Measurements from ENCODE around the gene BBS9. TPM values are rescaled to one million over a fixed set of nuclear protein-coding genes. Genes with fewer than 3 reads are reported as not detected.

BBS9 gene
- total RNA-seq: 10 to 100 TPM in 3 of 4 donors, 1 to 10 TPM in 1; 8.6 to 22.5 (median 15.8) TPM

DNA sequence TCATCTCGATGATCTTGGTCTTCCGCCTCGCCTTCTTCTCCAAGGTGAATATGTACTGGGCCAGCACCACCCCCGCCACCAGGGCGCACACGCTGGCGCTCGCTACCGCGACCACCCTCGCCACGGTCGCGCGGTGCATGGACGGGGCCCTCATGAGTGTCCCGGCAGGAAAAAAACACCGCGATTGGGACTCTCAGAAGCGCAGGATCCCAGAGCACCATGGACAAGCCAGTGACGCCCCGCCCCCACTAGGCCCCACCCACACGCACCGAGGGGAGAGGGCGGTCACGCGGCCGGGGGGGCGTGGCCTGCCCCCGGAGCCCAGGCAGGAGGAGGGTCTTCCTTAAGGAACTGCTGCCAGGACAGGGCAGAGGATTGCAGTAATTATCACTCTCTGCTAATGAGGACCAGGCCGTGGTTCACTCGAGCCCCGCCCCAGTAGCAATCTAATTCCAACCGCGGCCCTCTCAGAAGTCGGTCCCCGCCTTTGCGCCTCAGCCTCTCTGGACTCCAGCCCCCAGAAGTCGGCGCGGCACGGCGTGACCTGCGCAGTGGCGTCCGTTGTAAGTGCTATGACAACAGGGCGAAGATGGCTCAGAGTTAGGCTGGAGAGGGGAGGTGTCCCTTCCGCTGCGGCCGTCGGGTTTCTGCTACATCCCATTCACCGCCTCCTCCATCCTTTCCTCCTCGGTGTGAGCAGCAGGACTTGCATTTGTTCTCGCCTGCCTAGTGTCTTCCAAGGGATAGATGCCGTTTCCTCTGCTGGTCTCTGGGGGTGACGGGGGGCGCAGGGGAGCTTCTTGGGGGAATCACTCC lies at the start of gene BBS9:
Gene BBS9, plus strand, starts transcription at position 575 of the 816 bp plus-strand sequence. CDS start 16,689 bp downstream, outside the sequence.
- Histone ChIP-seq H3K4me3 (peak within 1 kb of the TSS; percentile 59 to 77 (median 64)), H3K36me3 (no peaks in the 10 kb centered on the region), H3K27me3 (no peaks in the 10 kb centered on the region), H3K9me3 (no peaks in the 10 kb centered on the region), H3K27ac (peak within 1 kb of the TSS; percentile 82 to 92 (median 88)), H3K4me1 (peaks cover 6 to 25% (median 9%) of the 10 kb centered on the region in 4 donors)
- WGBS, 2 donors (ENCODE audit: low coverage in 1 of 2): 0% methylated on average over 1 to 42 of the region's 57 CpGs
- TF ChIP-seq, protein P1, sequence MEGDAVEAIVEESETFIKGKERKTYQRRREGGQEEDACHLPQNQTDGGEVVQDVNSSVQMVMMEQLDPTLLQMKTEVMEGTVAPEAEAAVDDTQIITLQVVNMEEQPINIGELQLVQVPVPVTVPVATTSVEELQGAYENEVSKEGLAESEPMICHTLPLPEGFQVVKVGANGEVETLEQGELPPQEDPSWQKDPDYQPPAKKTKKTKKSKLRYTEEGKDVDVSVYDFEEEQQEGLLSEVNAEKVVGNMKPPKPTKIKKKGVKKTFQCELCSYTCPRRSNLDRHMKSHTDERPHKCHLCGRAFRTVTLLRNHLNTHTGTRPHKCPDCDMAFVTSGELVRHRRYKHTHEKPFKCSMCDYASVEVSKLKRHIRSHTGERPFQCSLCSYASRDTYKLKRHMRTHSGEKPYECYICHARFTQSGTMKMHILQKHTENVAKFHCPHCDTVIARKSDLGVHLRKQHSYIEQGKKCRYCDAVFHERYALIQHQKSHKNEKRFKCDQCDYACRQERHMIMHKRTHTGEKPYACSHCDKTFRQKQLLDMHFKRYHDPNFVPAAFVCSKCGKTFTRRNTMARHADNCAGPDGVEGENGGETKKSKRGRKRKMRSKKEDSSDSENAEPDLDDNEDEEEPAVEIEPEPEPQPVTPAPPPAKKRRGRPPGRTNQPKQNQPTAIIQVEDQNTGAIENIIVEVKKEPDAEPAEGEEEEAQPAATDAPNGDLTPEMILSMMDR (IDR thresholded peaks at IDR 0.05): peak in 2 of 5 experiments; percentile 24 to 26
- TF ChIP-seq POLR2A (IDR thresholded peaks at IDR 0.05) (peak; percentile 42), POLR2AphosphoS5 (IDR thresholded peaks at IDR 0.05) (peak in 2 of 3 donors; percentile 22 to 58), EP300 (IDR thresholded peaks at IDR 0.05; ENCODE audit: low read depth) (no peak)
- intact Hi-C loops (cut with DNase I; ENCODE audit: low total_unique reads) (no loop called here), in situ Hi-C loops (cut with MboI; ENCODE audit: low pct_ligation_motif_present in 1 of 4, low pct_unique_long_range_greater_than_20kb in 1 of 4, low sequenced_read_pairs in 3 of 4) (no loop called here)
- peak; percentile 95 for DNase-seq

DNA sequence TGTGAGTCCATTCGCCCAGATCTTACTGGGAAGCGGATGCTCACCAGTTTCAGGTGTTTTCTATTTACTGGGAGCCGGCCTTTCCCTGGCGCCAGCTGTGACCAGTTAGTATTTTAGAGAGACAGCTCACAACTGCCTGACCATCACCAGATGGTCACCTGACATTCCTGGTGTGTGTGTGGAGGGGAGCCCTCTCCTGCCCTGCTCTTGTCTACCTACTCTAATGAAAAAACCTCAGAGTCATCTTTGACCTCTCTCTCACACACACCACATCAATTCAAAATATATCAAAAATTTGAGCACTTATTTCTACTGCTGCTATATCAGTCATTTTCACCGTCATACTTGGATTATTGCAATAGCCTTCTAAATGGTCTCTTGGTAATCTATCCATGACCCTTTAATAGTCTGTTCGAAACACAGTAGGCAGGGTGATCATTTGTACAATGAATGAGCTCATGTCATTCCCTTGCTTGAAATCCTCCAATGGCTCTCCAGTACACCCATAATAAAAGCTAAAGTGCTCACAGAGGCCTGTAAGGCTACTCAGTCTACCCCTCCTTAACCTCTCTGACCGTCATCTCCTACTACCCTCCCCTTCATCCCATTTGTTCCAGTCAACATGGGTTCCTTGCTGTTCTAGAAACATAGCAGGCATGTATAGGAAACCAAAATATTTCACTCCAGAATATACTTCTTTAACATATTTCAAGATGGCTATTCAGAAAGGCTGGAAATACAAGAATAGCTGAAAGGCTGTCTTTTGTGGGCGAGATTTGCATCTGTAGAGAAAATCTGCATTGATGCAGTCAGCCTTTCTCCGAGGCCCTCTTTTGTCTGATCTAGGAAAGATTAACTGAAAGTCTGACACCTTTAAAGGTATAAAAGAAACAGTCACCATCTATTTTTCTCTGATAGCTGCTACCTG lies 49.3 kb upstream of the BBS9 start:
- intact Hi-C loops (cut with DNase I; ENCODE audit: low total_unique reads) (no loop called here), in situ Hi-C loops (cut with MboI; ENCODE audit: low pct_ligation_motif_present in 1 of 4, low pct_unique_long_range_greater_than_20kb in 1 of 4, low sequenced_read_pairs in 3 of 4) (no loop called here)
- H3K4me1 ChIP-seq: no peaks in the 10 kb centered on the region
- no peaks in the 10 kb centered on the region for H3K36me3 ChIP-seq
- no peaks in the 10 kb centered on the region for H3K9me3 ChIP-seq
- WGBS, 2 donors (ENCODE audit: low coverage in 1 of 2): 91 to 92% methylated on average over 7 to 9 of the region's 9 CpGs
- TF ChIP-seq POLR2AphosphoS5 (IDR thresholded peaks at IDR 0.05): no peak
- DNase-seq: no peak
- H3K27me3 ChIP-seq: no peaks in the 10 kb centered on the region
- no peak overlapping the region for H3K4me3 ChIP-seq
- no peak overlapping the region for H3K27ac ChIP-seq

DNA sequence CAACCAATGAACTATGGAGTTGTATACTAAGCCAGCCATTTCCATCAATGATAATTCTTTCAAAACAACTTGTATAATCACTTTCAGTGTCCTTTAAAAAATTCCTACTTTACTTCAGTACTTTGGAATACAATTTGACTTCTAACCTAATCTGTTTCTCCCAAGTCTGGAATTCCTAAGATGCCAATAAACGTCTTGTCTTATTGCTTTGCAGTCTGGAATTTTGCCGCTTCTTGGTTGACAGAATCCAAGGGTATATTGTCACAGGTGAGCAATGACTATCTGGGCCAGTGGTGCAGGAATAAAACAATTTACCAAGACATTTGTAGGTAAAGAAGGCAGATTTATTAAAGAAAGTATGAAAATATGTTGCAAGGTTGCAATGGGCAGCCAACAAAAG lies 42.0 kb upstream of the BBS9 start:
- intact Hi-C loops (cut with DNase I; ENCODE audit: low total_unique reads): no loop called here
- Histone ChIP-seq H3K27me3 (no peaks in the 10 kb centered on the region), H3K36me3 (no peaks in the 10 kb centered on the region), H3K4me1 (no peaks in the 10 kb centered on the region), H3K4me3 (no peak overlapping the region), H3K27ac (no peak overlapping the region), H3K9me3 (no peaks in the 10 kb centered on the region)
- TF ChIP-seq, protein P1 (IDR thresholded peaks at IDR 0.05): no peak
- TF ChIP-seq EP300 (IDR thresholded peaks at IDR 0.05; ENCODE audit: low read depth) (no peak), POLR2A (IDR thresholded peaks at IDR 0.05) (no peak), POLR2AphosphoS5 (IDR thresholded peaks at IDR 0.05) (no peak)
- in situ Hi-C loops (cut with MboI; ENCODE audit: low pct_ligation_motif_present in 1 of 4, low pct_unique_long_range_greater_than_20kb in 1 of 4, low sequenced_read_pairs in 3 of 4): no loop called here
- no peak for DNase-seq
- WGBS, 2 donors (ENCODE audit: low coverage in 1 of 2): 29 to 74% methylated on average over 2 of the region's 2 CpGs

DNA sequence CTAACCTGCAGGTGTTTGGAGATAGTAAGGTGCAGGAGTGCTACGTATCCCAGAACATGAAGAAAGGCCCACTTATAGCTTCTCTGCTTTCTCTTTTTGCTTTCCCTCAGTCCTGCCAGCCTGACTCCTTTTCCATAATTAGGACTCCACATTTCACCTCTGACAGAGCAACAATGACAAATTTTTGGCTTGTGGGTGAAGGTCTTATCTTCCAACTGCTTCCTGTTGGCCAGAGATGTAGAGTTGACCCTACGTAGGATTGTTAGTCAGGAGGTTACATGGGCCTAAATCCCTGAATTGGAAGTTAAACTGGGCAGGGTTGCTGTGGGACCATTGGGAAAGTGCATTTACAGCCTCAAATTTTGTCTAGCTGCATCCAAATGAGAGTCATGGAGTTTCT lies 41.5 kb upstream of the BBS9 start:
- H3K4me3 ChIP-seq: no peak overlapping the region
- in situ Hi-C loops (cut with MboI; ENCODE audit: low pct_ligation_motif_present in 1 of 4, low pct_unique_long_range_greater_than_20kb in 1 of 4, low sequenced_read_pairs in 3 of 4) (no loop called here), intact Hi-C loops (cut with DNase I; ENCODE audit: low total_unique reads) (no loop called here)
- H3K9me3 ChIP-seq: no peaks in the 10 kb centered on the region
- 90 to 95% methylated on average over 2 of the region's 2 CpGs for WGBS, 2 donors (ENCODE audit: low coverage in 1 of 2)
- H3K27ac ChIP-seq: no peak overlapping the region
- no peaks in the 10 kb centered on the region for H3K36me3 ChIP-seq
- no peak for TF ChIP-seq EP300 (IDR thresholded peaks at IDR 0.05; ENCODE audit: low read depth)
- TF ChIP-seq POLR2AphosphoS5 (IDR thresholded peaks at IDR 0.05): no peak
- TF ChIP-seq POLR2A (IDR thresholded peaks at IDR 0.05): no peak
- TF ChIP-seq, protein P1 (IDR thresholded peaks at IDR 0.05): no peak
- DNase-seq: no peak
- no peaks in the 10 kb centered on the region for H3K27me3 ChIP-seq
- no peaks in the 10 kb centered on the region for H3K4me1 ChIP-seq
